SIG-M5 treated with dmso at 0.1 percent for 504 hours (cell line): Measurements from ENCODE around the gene NIPAL4.
A peak's percentile ranks its signal among the peaks of the same experiment; 100 is the strongest.
"Not testable (repeated sequence)": the region's sequence is repeated elsewhere in the genome, so short reads cannot be mapped to it uniquely, and the experiment has no call there.

Source experiments
- DNase-seq: peaks from one replicate; lab custom pipeline; 2025; ENCODE audit not compliant: unreplicated experiment; lab: John Stamatoyannopoulos, UW

Gene NIPAL4

GRCh38 chr5:157459715-157460599 is at the start of gene NIPAL4:
NIPAL4 (plus strand) TSS chr5:157460213; CDS start chr5:157460321, 108 bp downstream.
- DNase-seq: no peak

DNA sequence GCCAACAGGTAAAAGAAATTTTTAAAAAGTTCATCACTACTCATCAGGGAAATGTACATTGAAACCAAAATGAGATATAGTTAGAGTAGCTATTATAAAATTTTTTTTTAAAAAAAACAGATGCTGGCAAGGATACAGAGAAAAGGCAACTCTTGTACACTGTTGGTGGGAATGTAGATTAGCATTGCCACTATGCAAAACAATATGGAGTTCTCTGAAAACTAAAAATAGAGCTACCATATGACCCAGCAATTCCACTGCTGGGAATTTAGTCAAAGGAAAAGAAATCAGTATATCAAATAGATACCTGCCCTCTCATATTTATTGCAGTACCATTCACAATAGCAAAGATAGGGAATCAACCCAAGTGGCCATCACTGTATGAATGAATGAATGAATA is 44.2 kb upstream of the NIPAL4 start:
- no peak for DNase-seq

- DNase-seq: not testable (repeated sequence)
These were observed 40.5 kb upstream of the NIPAL4 start for GRCh38 chr5:157419521-157419920.

DNA sequence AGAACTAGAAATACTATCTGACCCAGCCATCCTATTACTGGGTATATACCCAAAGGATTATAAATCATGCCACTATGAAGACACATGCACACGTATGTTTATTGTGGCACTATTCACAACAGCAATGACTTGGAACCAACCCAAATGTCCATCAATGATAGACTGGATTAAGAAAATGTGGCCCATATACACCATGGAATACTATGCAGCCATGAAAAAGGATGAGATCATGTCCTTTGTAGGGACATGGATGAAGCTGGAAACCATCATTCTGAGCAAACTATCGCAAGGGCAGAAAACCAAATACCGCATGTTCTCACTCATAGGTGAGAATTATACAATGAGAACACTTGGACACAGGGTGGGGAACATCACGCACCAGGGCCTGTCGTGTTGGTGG is 30.1 kb upstream of the NIPAL4 start:
- DNase-seq: not testable (repeated sequence)

- DNase-seq: peak; percentile 88
These were observed 28.3 kb upstream of the NIPAL4 start for GRCh38 chr5:157431544-157432200.

DNA sequence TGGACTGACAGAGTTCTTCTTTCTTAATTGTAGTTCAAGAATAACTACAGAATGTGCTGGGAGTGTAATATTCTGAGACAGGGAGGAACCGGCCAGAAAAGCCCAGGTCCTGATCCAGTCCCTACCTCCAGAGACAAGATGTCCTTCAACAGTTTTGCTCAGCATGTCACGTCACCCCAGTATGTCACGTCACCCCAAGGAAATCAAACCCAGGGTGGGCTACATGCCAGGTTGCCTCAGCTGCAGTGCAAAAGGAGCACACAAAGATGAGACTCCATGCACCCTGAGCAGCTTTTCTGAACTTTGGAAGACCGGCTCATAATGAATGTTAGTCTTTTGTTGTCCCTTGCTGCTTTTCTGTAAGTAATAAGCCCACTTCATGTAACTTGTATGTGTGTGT is 25.9 kb upstream of the NIPAL4 start:
- no peak for DNase-seq

DNA sequence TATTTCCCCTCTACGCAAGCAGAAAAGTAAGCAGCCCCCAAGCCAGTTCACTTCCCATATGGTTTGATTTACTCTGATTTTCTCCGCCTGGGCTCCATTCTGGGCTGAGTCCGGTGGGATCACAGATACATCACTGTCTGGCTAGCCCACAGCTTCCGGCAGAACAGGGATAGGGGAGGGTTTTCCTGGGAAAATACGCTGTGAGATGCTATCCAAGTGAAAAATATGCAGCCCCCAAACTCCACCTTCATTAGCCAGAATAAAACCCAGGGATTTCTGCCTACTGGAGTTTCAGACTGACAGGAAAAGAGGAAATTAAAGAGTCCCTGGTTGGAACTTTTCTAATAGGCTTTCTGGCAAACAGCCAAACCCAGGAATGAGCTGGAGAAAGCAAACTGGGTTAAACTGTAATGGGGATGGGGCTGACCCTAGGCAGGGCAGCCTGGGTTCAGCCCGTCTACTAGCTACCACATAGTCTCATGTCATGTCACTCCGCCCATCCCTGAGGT is 16.9 kb upstream of the NIPAL4 start:
- DNase-seq: no peak

- DNase-seq: no peak
These were observed 15.8 kb upstream of the NIPAL4 start for GRCh38 chr5:157444224-157444623.

- DNase-seq: no peak
These were observed 14.1 kb upstream of the NIPAL4 start for GRCh38 chr5:157445745-157446411.

GRCh38 chr5:157446412-157446935 is 13.5 kb upstream of the NIPAL4 start:
- DNase-seq: no peak

DNA sequence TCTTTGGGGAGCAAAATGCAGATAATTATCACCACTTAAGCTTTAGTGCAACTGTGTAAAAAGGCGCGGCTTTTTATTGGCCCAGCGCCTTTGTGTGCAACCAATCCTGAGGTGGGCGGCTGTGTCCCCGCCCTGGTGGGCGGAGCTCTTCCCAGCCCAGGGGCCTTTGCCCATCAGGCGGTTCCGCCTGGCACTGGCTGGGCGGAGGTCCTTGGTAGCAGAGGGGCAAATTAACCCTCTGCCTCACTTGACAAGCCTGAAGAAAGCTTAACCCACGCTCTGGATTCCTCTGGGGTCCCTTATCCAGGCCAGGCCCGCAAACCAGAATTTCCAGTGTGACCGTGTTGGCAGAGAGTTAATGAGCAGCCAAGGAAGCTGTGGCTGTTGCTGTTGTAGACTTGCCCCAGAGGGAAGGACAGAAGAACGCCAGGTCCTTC is 12.8 kb upstream of the NIPAL4 start:
- DNase-seq: no peak

DNA sequence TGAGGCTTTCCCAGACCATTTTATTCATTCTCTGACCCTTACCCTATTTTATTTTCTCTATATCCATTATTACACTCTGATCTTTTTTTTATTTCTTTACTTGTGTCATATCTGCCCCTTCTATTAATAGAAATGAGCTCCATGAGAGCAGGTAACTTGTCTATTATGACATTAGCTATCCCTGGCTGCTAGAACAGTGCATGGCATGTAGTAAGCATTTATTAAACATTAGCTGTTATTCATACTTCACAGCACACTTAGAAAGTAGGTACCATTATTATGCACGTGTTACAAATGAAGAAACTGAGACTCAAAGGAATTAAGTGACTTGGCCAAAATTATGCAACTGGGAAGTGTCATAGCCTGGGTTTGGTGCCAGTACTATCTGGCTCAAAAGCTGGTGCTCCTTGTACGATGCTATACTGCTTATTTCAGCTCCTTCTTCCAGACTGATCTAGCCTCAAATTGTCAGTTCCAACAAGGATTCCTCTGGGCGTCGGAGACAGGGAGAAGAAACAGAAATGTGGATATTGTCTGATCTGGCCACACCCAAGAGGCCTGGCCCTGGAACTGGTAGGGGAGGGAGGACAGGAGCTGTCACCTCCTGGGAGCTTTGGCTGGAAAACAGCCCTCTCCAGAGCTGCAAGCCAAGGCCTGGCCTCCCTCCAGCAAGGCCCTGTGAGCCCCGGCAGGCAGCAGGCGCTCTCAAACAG is 10.8 kb upstream of the NIPAL4 start:
- no peak for DNase-seq

DNA sequence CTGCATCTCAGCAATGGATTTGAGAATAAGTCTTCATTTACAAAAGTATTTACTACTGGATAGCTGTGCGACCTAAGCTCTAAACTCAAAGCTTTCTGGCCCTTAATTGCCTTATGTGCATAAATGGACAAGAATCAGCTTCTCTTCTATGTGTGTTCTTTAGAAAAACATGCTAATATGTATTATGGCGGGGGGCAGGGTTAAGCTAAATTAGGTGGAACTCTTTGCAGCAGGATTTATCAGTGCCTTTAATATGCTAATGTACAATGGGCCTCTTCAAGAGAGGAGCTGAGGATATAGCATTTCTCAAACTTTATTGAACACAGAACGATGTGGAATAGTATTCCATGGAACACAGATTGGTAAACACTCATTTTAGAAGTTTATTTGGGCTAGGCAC is 10.0 kb upstream of the NIPAL4 start:
- no peak for DNase-seq

DNA sequence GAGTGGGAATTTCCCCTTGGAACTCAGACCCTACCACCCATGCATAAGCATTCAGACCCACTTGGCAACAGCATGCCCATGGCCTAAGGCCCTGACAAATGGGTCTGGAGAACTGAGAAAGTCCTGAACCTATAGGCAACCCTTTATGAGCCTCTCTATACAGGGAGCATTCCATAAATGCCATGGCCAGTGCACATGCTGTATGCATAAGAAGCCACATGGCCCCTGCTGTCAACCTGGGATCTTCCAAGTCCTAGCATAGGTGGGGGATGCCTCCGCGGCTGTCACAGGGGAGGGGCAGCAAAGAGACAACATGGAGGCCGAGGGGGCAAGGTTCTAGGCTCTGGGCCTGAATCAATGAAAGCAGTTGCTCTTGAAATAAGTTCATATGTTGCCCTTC is 8.2 kb upstream of the NIPAL4 start:
- no peak for DNase-seq

GRCh38 chr5:157454273-157454672 is 5.7 kb upstream of the NIPAL4 start:
- DNase-seq: no peak

DNA sequence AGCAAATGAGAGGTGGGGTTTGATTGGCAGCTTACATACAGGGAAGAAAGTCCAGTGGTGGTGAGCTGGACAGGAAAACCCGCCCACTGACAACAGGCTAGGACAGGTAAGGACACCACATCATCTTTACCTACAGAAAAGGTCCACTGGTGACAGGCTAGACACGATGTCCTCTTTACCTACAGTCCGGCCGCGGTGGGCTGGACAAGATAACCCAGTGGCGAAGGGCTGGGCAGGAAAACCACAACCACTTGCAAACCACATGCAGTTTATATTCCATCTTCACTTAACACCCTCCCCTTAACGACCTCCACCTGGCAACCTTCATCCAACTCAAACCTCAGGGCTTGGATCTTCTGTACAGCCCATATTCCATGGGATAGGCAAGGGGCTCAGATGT is 5.0 kb upstream of the NIPAL4 start:
- no peak for DNase-seq

DNA sequence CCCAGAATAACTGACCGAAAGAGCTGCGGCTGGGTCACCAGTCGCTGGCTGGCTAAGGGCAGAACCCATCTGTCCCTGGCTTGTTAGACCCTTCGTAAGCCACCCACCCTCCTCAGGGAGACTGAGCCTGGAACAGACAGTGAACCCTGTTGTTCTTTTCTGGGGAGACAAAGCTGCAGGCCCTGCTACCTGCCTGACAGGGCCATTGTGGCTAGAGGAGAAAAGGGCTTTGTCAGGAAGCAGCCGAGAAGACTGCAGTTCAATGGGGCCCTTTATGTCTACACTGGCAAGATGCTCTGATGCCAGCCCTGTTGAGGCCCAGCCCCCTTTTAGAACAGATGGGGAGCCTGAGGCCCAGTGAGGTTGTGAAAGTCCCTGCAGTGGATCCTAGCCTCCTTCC is 3.7 kb upstream of the NIPAL4 start:
- DNase-seq: no peak

DNA sequence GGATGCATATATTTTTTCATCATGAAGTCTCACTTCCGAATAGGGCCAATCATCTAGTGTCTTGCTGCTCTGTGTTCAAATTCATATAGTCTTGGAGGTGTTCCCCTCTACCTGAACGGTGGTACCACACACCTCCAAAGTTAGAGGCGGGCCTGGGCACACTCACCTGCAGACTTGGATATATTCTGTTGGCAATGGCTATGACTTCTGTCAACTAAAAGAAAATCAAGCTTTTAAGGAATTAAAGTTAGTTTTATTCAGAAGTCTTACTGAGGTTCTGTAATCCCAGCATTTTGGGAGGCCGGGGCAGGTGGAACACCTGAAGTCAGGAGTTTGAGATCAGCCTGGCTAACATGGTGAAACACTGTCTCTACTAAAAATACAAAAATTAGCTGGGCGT is 2.6 kb upstream of the NIPAL4 start:
- no peak for DNase-seq

- no peak for DNase-seq
These were observed 1.2 kb upstream of the NIPAL4 start for GRCh38 chr5:157458835-157459234.

DNA sequence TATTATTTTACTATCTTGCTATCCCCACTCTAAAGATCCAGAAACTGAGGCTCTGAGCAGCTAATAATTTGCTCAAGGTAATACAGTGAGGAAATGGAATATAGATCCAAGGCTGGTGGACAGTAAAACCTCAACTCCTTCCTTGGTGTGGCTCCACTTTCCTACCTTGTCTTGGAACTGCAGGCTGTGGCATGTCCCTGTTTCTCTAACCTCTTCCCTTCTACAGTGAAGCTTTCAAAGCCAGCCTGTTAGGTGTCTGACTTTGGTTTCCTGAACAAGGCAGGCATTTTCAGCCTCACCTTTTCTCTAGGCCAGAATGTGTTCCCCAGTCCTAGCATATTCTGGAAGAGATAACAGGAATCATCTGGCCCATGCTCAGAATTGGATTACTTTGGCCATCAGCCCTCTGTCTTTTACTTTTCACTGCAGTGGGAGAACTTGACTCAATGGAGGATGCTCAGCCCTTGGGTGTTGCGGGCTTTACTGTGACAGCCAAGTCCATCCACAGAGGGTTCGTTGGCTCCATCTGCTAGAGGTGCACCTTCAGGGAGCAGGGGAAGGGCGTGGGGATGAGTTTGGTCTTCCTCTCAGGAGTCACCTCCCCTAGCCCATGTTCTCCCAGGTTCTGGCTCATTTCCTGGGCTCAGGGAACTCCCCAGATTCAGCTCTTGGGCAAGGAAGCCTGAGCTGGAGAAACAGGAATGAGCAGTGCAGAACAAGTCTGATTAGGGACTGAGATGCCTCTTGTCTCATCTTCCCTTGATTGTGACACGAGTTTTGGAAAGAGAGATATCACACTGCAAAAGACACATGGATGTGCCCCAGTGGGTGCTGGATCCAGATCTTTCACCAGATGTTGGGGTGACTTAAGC is 1.1 kb downstream of the NIPAL4 start:
- no peak for DNase-seq
